Measurements from ENCODE around the gene CACNA2D3. TPM values are rescaled to one million over a fixed set of nuclear protein-coding genes. Genes with fewer than 3 reads are reported as not detected.

Gene CACNA2D3
- total RNA-seq, 4 donors from 2014 or later: 0.55 to 3.4 (median 1.6) TPM

- H3K27me3 ChIP-seq: no peaks in the 10 kb centered on the region
- H3K4me3 ChIP-seq: no peak overlapping the region
- 87 to 88% methylated on average over 3 to 7 of the region's 7 CpGs for WGBS, 2 donors (ENCODE audit: low coverage in 1 of 2)
- H3K27ac ChIP-seq: no peak overlapping the region
- intact Hi-C loops (cut with DNase I; ENCODE audit: low total_unique reads) (no loop called here), in situ Hi-C loops (cut with MboI; ENCODE audit: low pct_ligation_motif_present in 1 of 4, low pct_unique_long_range_greater_than_20kb in 1 of 4, low sequenced_read_pairs in 3 of 4) (no loop called here)
- TF ChIP-seq POLR2AphosphoS5 (IDR thresholded peaks at IDR 0.05): no peak
- no peak for TF ChIP-seq POLR2A (IDR thresholded peaks at IDR 0.05)
- no peak for TF ChIP-seq EP300 (IDR thresholded peaks at IDR 0.05; ENCODE audit: low read depth)
- TF ChIP-seq CTCF (IDR thresholded peaks at IDR 0.05): no peak
- H3K4me1 ChIP-seq: no peaks in the 10 kb centered on the region
- no peaks in the 10 kb centered on the region for H3K36me3 ChIP-seq
- no peaks in the 10 kb centered on the region for H3K9me3 ChIP-seq
- no peak for DNase-seq
Observed at GRCh38 chr3:55091381-55092225, 969.3 kb downstream of the CACNA2D3 start.

- Histone ChIP-seq H3K9me3 (no peaks in the 10 kb centered on the region), H3K27me3 (no peaks in the 10 kb centered on the region), H3K27ac (no peak overlapping the region), H3K4me1 (no peaks in the 10 kb centered on the region), H3K4me3 (no peak overlapping the region), H3K36me3 (no peaks in the 10 kb centered on the region)
- DNase-seq: no peak
- TF ChIP-seq POLR2A (IDR thresholded peaks at IDR 0.05) (no peak), POLR2AphosphoS5 (IDR thresholded peaks at IDR 0.05) (no peak), EP300 (IDR thresholded peaks at IDR 0.05; ENCODE audit: low read depth) (no peak), CTCF (IDR thresholded peaks at IDR 0.05) (no peak)
- intact Hi-C loops (cut with DNase I; ENCODE audit: low total_unique reads) (no loop called here), in situ Hi-C loops (cut with MboI; ENCODE audit: low pct_ligation_motif_present in 1 of 4, low pct_unique_long_range_greater_than_20kb in 1 of 4, low sequenced_read_pairs in 3 of 4) (no loop called here)
Observed at GRCh38 chr3:55094676-55095075, 972.3 kb downstream of the CACNA2D3 start.

- in situ Hi-C loops (cut with MboI; ENCODE audit: low pct_ligation_motif_present in 1 of 4, low pct_unique_long_range_greater_than_20kb in 1 of 4, low sequenced_read_pairs in 3 of 4): no loop called here
- no peak overlapping the region for H3K4me3 ChIP-seq
- no peak overlapping the region for H3K27ac ChIP-seq
- intact Hi-C loops (cut with DNase I; ENCODE audit: low total_unique reads): no loop called here
- no peaks in the 10 kb centered on the region for H3K4me1 ChIP-seq
- DNase-seq: no peak
- no peaks in the 10 kb centered on the region for H3K27me3 ChIP-seq
- TF ChIP-seq POLR2AphosphoS5 (IDR thresholded peaks at IDR 0.05) (no peak), CTCF (IDR thresholded peaks at IDR 0.05) (no peak), EP300 (IDR thresholded peaks at IDR 0.05; ENCODE audit: low read depth) (no peak), POLR2A (IDR thresholded peaks at IDR 0.05) (no peak)
- no peaks in the 10 kb centered on the region for H3K36me3 ChIP-seq
- WGBS, 2 donors (ENCODE audit: low coverage in 1 of 2): 60 to 68% methylated on average over 2 to 3 of the region's 3 CpGs
- no peaks in the 10 kb centered on the region for H3K9me3 ChIP-seq
Observed at GRCh38 chr3:55097441-55097840, 975.1 kb downstream of the CACNA2D3 start.

- WGBS, 2 donors (ENCODE audit: low coverage in 1 of 2): 80 to 83% methylated on average over 1 to 10 of the region's 10 CpGs
- H3K4me1 ChIP-seq: no peaks in the 10 kb centered on the region
- in situ Hi-C loops (cut with MboI; ENCODE audit: low pct_ligation_motif_present in 1 of 4, low pct_unique_long_range_greater_than_20kb in 1 of 4, low sequenced_read_pairs in 3 of 4): no loop called here
- no peaks in the 10 kb centered on the region for H3K9me3 ChIP-seq
- TF ChIP-seq POLR2A (IDR thresholded peaks at IDR 0.05): no peak
- no peak for TF ChIP-seq EP300 (IDR thresholded peaks at IDR 0.05; ENCODE audit: low read depth)
- TF ChIP-seq POLR2AphosphoS5 (IDR thresholded peaks at IDR 0.05): no peak
- no peak for TF ChIP-seq CTCF (IDR thresholded peaks at IDR 0.05)
- H3K36me3 ChIP-seq: no peaks in the 10 kb centered on the region
- no peak for DNase-seq
- H3K27ac ChIP-seq: no peak overlapping the region
- H3K4me3 ChIP-seq: no peak overlapping the region
- intact Hi-C loops (cut with DNase I; ENCODE audit: low total_unique reads): no loop called here
- no peaks in the 10 kb centered on the region for H3K27me3 ChIP-seq
Observed at GRCh38 chr3:55105647-55106046, 983.3 kb downstream of the CACNA2D3 start.

Measured in transverse colon (tissue), 4 donors.